Measurements from ENCODE around the gene CLDN19. TPM values are rescaled to one million over a fixed set of nuclear protein-coding genes. Genes with fewer than 3 reads are reported as not detected.

CLDN19 gene
- not detected in 5 replicates for total RNA-seq (2022; extraction: Qiagen RNA extraction; ENCODE audit: low read depth)

GRCh38 chr1:42739753-42740700 is at the start of gene CLDN19:
Gene CLDN19 (minus strand): TSS chr1:42740236. CDS start chr1:42740063, 173 bp downstream.

GRCh38 chr1:42784946-42785693 is 45.1 kb upstream of the CLDN19 start, which contains the start of gene TMEM269:
Gene TMEM269 (plus strand): TSS chr1:42784991. CDS start chr1:42789894, 4,903 bp downstream.

GRCh38 chr1:42766741-42767509 is 26.9 kb upstream of the CLDN19 start, which contains the start of the genes C1orf50 and P3H1:
Gene C1orf50 (plus strand): TSS chr1:42767249. CDS start chr1:42767312, 63 bp downstream.
Gene P3H1 (minus strand): TSS chr1:42767028. CDS start chr1:42766971, 57 bp downstream.

Other genes with a start within 250 kb of the CLDN19 start
- 58.8 to 75.0 TPM (median 71.3 TPM) in 5 replicates for gene PPIH, start 81.8 kb downstream of the CLDN19 start, total RNA-seq (2022; extraction: Qiagen RNA extraction; ENCODE audit: low read depth)
- gene YBX1, start 57.8 kb downstream of the CLDN19 start, total RNA-seq (2022; extraction: Qiagen RNA extraction; ENCODE audit: low read depth), result 738 to 825 TPM (median 781 TPM) in 5 replicates
- 27.7 to 34.8 TPM (median 31.5 TPM) in 5 replicates for gene P3H1, start 26.8 kb upstream of the CLDN19 start, total RNA-seq (2022; extraction: Qiagen RNA extraction; ENCODE audit: low read depth)
- gene C1orf50, start 27.0 kb upstream of the CLDN19 start, total RNA-seq (2022; extraction: Qiagen RNA extraction; ENCODE audit: low read depth), result 2.1 to 4.4 TPM (median 3.2 TPM) in 5 replicates
- gene TMEM269, start 44.8 kb upstream of the CLDN19 start, total RNA-seq (2022; extraction: Qiagen RNA extraction; ENCODE audit: low read depth), result 0.08 to 0.18 TPM (median 0.12 TPM) in 4 of 5 replicates, not detected in the other
- 3.3 to 3.6 TPM (median 3.4 TPM) in 5 replicates for gene ERMAP, start 76.9 kb upstream of the CLDN19 start, total RNA-seq (2022; extraction: Qiagen RNA extraction; ENCODE audit: low read depth)
- gene SVBP, start 77.2 kb upstream of the CLDN19 start, total RNA-seq (2022; extraction: Qiagen RNA extraction; ENCODE audit: low read depth), result 13.3 to 15.3 TPM (median 13.9 TPM) in 5 replicates
- gene ZNF691, start 106.4 kb upstream of the CLDN19 start, total RNA-seq (2022; extraction: Qiagen RNA extraction; ENCODE audit: low read depth), result 5.8 to 7.2 TPM (median 6.3 TPM) in 5 replicates
- gene SLC2A1, start 218.6 kb upstream of the CLDN19 start, total RNA-seq (2022; extraction: Qiagen RNA extraction; ENCODE audit: low read depth), result 114 to 141 TPM (median 136 TPM) in 5 replicates

Data from A549 treated with RU486 at 1 μM for 4 hours (cell line).